GM19043 (cell line): ENCODE data around the gene CREB3L2.
"Not testable (repeated sequence)": the region's sequence is repeated elsewhere in the genome, so short reads cannot be mapped to it uniquely, and the experiment has no call there.

ENCODE experiments used
- ATAC-seq: cut with Tn5 transposase; IDR thresholded peaks from one replicate; pipeline ENCODE4 v1.9.1; 2021; ENCODE audit warnings: low read depth; ENCODE audit not compliant: unreplicated experiment

The CREB3L2 gene

DNA sequence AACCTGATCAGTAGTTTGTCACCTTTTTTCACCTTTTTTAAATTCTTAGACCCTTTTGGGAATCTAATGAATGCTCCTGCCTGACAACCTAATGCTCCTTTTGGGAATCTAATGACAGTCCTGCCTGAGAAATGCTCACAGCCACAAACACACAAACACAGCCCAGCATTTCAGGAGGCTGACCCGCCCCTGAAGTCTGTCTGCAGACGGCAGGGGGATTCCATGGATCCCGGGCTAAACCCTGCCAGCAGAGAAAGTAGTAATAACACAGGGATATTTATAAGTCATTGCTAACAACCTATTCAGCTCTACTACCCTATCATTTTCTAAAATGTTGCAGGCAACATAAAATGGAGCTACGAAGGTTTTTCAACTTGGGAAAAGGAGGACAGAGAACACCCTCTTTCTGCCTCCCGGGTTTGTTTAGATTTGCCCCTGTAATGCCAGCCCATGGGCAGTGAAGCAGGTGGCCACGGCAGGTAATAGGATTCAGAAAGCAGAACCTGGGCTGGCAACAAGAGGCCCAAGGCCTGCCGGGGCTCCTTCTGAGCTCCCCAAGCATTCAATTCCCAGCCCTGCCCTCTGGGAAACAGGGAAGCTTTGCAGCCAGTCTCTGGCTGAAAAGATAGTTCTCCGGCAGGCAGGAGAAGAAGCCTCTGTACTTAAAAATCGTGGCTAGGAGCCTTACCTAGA lies 65.2 kb downstream of the CREB3L2 start:
- ATAC-seq, result no peak

DNA sequence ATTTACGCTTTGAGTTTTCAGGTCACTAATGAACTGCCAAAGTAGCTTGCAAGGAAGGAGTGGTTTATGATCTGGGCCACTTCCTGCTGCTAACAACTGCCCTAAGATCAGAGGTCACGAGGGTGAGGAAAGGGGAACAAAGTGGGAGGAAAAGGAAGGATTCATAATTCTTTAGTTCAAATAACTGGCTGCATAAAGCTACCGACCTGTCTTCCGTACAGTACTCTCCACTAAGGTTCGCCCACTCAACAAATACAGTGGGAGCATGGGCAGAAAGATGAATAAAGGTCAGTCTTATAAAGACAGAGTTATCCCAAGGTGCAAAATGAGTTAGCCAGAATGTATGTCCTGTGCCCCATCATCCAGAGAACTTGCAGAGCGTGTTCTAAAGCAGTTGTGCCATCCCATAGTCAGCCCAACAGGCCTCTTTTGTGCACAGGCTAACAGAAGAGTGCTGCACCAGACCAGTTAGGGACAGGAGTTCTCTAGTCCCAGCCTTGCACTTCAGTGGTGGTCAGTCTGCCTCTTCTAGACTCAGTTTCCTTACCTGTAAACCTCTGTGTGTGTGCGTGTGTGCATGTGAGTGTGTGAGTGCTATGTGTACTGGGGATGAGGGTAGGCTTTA lies 65.9 kb downstream of the CREB3L2 start:
- peak; percentile 38 for ATAC-seq

GRCh38 chr7:137934941-137935883 lies 66.7 kb downstream of the CREB3L2 start:
- ATAC-seq, result peak; percentile 82

- no peak for ATAC-seq
Measured at GRCh38 chr7:137934176-137934826, 67.6 kb downstream of the CREB3L2 start.

DNA sequence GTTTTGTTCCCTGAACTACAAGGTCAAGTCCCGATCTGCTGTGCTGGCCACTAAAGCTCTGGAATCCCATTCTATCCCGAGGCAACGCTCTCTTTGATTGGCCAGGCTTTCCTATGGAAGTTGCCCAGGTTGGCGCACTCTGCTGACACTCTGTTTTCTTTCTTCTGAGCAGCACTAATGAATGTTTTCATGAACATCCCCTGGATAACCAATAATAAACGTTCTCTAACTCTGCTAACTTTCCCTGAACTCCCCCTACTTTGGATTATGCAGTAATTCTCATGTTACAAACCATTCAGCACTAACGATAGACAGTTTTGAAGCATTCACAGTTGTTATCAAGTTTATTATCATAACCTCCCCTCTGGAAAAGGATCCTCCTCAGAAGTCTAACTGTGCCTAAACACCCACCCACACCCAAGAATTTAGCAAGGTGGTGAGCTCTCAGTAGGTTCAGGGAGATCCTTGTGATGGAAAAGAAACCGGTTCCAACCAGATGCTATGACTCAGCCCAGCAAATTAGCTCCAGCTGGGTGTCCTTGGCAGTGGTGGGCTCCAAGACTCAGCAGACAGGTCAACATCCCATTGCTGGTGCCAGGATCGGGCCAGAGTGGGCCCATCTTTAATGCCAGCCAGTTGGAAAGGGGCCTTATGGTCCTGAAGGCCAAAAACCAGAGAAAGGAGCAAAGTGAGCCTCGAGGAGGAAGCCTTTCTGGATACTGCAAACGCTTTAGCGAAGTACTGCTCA lies 68.4 kb downstream of the CREB3L2 start:
- ATAC-seq, result no peak

DNA sequence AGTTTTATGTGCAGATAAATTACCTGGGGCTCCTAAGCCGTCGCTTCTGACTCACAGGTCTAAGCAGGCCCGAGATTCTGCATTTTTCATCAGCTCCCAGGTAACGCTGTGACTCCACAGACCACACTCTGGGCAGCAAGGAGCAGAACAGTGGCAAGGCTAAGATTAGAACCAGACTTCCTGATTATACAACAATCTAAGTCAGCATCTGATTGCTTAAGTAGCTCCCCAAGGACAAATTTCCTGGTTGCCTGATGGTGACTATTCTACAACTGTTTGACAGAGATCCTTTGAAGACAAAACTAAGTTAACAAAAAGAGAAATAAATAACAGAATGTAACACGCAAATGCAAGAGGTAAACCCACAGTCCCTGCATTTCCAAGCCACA lies 69.0 kb downstream of the CREB3L2 start:
- ATAC-seq, result no peak

DNA sequence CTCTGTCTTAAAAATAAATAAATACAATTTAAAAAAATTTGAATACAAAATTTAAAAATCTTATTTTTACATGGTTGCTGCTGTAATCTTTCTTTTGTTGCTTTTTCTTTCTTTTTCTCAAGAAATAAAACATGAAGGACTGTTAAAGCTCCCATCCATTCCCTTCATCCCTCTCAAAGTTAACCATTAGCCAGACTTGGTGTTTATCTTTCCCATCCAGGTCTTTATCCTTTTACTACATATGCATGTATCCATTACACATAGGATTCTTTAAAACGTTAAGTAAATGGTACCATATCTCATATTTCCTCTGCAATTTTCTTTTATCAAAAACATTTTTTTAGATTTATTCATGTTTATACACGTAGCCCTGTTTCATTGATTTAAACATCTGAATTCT lies 70.1 kb downstream of the CREB3L2 start:
- ATAC-seq, result no peak

GRCh38 chr7:137930581-137930980 lies 71.3 kb downstream of the CREB3L2 start:
- ATAC-seq, result no peak

DNA sequence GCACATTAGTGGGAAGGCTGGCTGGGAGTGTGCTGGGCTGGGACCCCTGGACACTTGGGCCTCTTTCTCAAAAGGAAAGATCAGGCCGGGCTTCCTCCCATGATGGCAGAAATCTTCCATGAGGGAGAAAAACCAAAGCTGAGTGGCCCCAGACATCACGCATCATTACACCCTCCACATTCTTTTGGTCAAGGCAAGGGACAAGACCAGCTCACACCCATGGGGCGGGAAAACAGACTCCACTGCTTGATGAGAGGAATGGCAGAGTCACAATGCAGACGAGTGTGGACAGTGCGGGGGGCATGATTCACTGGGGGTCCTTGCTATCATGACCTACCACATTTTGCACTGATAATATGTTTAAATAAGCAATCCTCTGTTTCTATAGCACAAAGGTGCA lies 73.3 kb downstream of the CREB3L2 start:
- no peak for ATAC-seq

- no peak for ATAC-seq
Measured at GRCh38 chr7:137927386-137927785, 74.5 kb downstream of the CREB3L2 start.

GRCh38 chr7:137926206-137926605 lies 75.7 kb downstream of the CREB3L2 start:
- not testable (repeated sequence) for ATAC-seq

- no peak for ATAC-seq
Measured at GRCh38 chr7:137925754-137926153, 76.1 kb downstream of the CREB3L2 start.

GRCh38 chr7:137925091-137925490 lies 76.8 kb downstream of the CREB3L2 start:
- ATAC-seq, result no peak

DNA sequence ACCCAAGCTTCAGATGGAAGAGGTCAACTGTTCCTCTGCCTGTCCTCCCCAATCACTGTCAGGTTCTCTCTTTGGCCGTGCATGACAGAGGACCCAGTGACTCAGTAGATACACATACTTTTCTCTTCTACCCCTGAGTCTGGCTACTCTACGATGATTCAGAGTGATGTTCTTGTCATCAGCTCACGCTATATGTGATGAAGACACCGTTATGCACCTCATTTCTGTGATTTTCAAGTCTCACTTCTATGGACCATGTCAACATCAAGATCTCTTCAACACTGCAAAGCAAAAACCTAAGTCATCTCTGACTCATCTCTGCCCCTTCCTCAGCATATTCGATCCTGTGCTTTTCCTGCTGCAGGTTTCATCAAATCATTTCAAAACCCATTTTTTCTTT lies 78.5 kb downstream of the CREB3L2 start:
- no peak for ATAC-seq

DNA sequence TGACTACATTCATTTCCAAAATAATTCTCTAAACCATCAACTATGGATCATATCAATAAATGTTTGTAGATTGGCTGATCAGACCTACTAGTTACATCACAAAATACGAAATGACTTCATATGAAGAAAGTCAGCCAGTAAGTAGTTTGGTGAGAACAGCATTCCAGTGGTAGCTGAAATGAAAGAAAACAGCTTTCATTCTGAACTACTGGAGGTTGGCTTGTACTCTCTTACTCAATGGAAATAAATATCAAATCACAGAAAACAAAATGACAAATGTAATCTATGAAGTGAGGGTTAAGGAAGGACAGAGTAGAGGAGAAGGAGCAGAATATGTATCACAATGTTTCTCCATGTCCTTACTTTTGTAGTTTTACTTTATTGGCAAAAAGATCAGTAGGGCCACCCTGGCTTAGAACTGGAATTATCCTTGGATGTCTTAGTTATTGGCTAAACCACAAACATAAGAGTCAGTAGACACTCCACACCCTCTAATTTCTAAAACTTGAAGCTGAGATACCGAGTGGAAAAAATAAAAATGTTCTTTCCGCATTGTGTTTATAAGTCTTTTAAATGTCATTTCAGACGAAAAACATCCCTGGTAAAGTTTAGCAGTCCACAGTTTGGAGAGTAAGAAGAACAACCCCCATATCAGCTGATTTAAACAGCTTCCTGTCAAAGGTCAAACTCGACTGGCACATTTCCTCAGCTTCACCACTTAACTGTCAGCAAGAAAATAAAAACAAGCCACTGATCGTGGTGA lies 81.1 kb downstream of the CREB3L2 start:
- ATAC-seq, result no peak

DNA sequence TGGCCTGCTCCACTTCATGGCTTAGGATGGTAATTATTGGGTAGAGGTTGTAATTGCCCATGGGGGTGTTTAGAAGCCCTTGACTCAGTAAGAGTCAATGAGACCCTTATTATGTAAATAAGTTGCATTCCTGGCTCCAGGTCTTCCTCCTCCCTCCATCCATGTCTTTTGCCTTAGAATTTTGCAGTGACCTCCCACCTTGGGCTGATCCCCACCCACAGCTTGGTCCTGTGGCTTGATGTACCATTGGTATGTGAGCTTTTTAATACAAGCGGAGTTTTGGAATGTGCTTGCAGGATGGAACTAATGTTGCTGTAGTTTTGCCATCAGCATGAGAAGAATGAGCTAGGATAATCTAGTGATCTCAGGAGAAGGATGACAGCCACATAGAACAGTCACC lies 81.9 kb downstream of the CREB3L2 start:
- ATAC-seq, result no peak

- ATAC-seq, result no peak
Measured at GRCh38 chr7:137916980-137917645, 84.8 kb downstream of the CREB3L2 start.

DNA sequence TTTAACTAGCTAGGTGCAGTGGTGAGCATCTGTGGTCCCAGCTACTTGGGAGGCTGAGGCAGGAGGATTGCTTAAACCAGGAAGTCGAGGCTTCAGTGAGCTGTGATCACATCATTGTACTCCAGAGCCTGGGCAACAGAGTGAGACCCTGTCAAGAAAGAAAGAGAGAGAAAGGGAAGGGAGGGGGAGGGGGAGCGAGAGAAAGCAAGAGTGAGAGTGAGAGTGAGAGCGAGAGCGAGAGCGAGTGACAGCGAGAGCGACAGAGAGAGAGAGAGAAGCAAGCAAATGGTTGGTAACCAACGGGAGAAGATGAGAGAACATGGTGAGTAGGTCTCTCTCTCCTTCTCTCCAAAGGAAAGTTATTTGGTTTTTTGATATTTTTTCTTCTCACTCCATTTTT lies 85.3 kb downstream of the CREB3L2 start:
- no peak for ATAC-seq

- ATAC-seq, result no peak
Measured at GRCh38 chr7:137915266-137915665, 86.6 kb downstream of the CREB3L2 start.
